ENCODE data around the gene DMBT1. TPM values are rescaled to one million over a fixed set of nuclear protein-coding genes. Genes with fewer than 3 reads are reported as not detected.

Gene DMBT1
- total and polyA plus RNA-seq, 10 of the 15 experiments (the other 5 are each of a cell fraction or from before 2014, with no cell fraction given) = under 0.01 to 0.13 (median 0.03) TPM; not detected in 5

- no peaks in the 10 kb centered on the region for H3K4me1 ChIP-seq (ENCODE audit: control insufficient read depth, insufficient read depth, low read length)
- TF ChIP-seq ZNF622 (IDR thresholded peaks at IDR 0.05) (no peak), PBX3 (IDR thresholded peaks at IDR 0.05; ENCODE audit: insufficient replicate concordance, low read depth, low read length) (no peak), USF1 (IDR thresholded peaks at IDR 0.05; ENCODE audit: borderline replicate concordance, extremely low read length, insufficient read depth, low read depth, low read length) (no peak), HDAC2 (IDR thresholded peaks at IDR 0.05) (no peak), CTCF (IDR thresholded peaks at IDR 0.05 in 2 of 3, conservative IDR thresholded peaks at IDR 0.05 in 1 of 3; ENCODE audit: control insufficient read depth in 2 of 3, extremely low read depth in 1 of 3, insufficient read depth in 1 of 3, low read depth in 3 of 3, low read length in 3 of 3) (no peak), BCLAF1 (IDR thresholded peaks at IDR 0.05) (no peak), POU2F2 (IDR thresholded peaks at IDR 0.05; ENCODE audit: borderline replicate concordance, low read depth, low read length) (no peak), E2F4 (IDR thresholded peaks at IDR 0.05; ENCODE audit: low read depth, low read length) (no peak), CEBPZ (IDR thresholded peaks at IDR 0.05; ENCODE audit: low read depth, low read length) (no peak), NR2C2 (IDR thresholded peaks at IDR 0.05; ENCODE audit: borderline replicate concordance, control insufficient read depth, insufficient read length, low read depth) (no peak), CHD4 (IDR thresholded peaks at IDR 0.05) (no peak), RB1 (IDR thresholded peaks at IDR 0.05; ENCODE audit: borderline replicate concordance) (no peak)
- no peak overlapping the region for H3K27ac ChIP-seq (ENCODE audit: control insufficient read depth, insufficient read depth)
- no peak overlapping the region for H3K9ac ChIP-seq (ENCODE audit: control insufficient read depth, insufficient read depth, low read length)
- WGBS (ENCODE audit: insufficient coverage, insufficient replicate concordance, low lambda C conversion rate, missing lambda C conversion rate) = 7% methylated on average over 2 of the region's 2 CpGs
- H4K20me1 ChIP-seq (ENCODE audit: control insufficient read depth, insufficient read depth) = no peaks in the 10 kb centered on the region
- H3K27me3 ChIP-seq (replicated peaks in 1 of 2; ENCODE audit: control insufficient read depth in 2 of 2, insufficient read depth in 2 of 2, low read length in 1 of 2) = peaks cover 0 to 4% of the 10 kb centered on the region in 2 experiments; a peak in 1 of 4 replicates
- no peak overlapping the region for H3K4me3 ChIP-seq
- intact Hi-C loops (cut with micrococcal nuclease; ENCODE audit: unreplicated experiment) (no loop called here), in situ Hi-C loops (cut with MboI) (no loop called here)
- no peaks in the 10 kb centered on the region for H3K9me3 ChIP-seq (replicated peaks; ENCODE audit: control insufficient read depth, insufficient read depth, low read length)
- CTCF ChIA-PET = no interaction called here
- BruUV-seq (replicated peaks) = no TSS peak
- no peak for DNase-seq (ENCODE audit: low read depth, low spot score)
- RAD21 ChIA-PET (ENCODE audit: unreplicated experiment) = no interaction called here
- no peak overlapping the region for H2AFZ ChIP-seq (ENCODE audit: control insufficient read depth, low read depth, low read length)
- H3K79me2 ChIP-seq (ENCODE audit: control insufficient read depth, insufficient read depth, low read length) = no peaks in the 10 kb centered on the region
- POLR2A ChIA-PET = no interaction called here
- no peak for FAIRE-seq
- SMC1A ChIA-PET (ENCODE audit: uncharacterized antibody, unreplicated experiment) = no interaction called here
- ATAC-seq = no peak
- H3K4me2 ChIP-seq (ENCODE audit: control insufficient read depth, insufficient read depth) = no peak overlapping the region
- H3K36me3 ChIP-seq (ENCODE audit: control insufficient read depth in 2 of 2, insufficient read depth in 2 of 2, low read length in 1 of 2) = no peaks in the 10 kb centered on the region
These were observed 76.8 kb downstream of the DMBT1 start for GRCh38 chr10:122637376-122637775.

All from GM12878 (cell line).